ENCODE results near the gene WDR46.

GRCh38 chr6:33319939-33320314 is 30.9 kb upstream of the WDR46 start:
- TF ChIP-seq, protein P1, sequence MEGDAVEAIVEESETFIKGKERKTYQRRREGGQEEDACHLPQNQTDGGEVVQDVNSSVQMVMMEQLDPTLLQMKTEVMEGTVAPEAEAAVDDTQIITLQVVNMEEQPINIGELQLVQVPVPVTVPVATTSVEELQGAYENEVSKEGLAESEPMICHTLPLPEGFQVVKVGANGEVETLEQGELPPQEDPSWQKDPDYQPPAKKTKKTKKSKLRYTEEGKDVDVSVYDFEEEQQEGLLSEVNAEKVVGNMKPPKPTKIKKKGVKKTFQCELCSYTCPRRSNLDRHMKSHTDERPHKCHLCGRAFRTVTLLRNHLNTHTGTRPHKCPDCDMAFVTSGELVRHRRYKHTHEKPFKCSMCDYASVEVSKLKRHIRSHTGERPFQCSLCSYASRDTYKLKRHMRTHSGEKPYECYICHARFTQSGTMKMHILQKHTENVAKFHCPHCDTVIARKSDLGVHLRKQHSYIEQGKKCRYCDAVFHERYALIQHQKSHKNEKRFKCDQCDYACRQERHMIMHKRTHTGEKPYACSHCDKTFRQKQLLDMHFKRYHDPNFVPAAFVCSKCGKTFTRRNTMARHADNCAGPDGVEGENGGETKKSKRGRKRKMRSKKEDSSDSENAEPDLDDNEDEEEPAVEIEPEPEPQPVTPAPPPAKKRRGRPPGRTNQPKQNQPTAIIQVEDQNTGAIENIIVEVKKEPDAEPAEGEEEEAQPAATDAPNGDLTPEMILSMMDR (IDR thresholded peaks at IDR 0.05) = no peak
- no peak for TF ChIP-seq EP300 (IDR thresholded peaks at IDR 0.05)

All from sigmoid colon (tissue), 4 donors.